ENCODE data around the gene ATAT1. TPM values are rescaled to one million over a fixed set of nuclear protein-coding genes. Genes with fewer than 3 reads are reported as not detected.

Gene ATAT1
- total and polyA plus RNA-seq, 2 of the 13 experiments (the other 11 are each of a cell fraction or from before 2014, with no cell fraction given), result 9.2 to 23.6 TPM

GRCh38 chr6:30617565-30618269, 9.0 kb upstream of the ATAT1 start, which contains the start of gene MRPS18B (continued):
- no peak for TF ChIP-seq ZNF563 (CRISPR knock-in tag; IDR thresholded peaks at IDR 0.05)
- TF ChIP-seq CBX2 (IDR thresholded peaks at IDR 0.05; ENCODE audit: low read depth, low read length), result no peak
- no peak for TF ChIP-seq CBX2 (CRISPR knock-in tag; IDR thresholded peaks at IDR 0.05; ENCODE audit: low read depth)
- TF ChIP-seq HNRNPK (IDR thresholded peaks at IDR 0.05; ENCODE audit: low read depth, low read length, poor library complexity, severe bottlenecking), result no peak
- peak; percentile 88; the same call in 1 of the 2 replicates for TF ChIP-seq TP53 (CRISPR knock-in tag; conservative IDR thresholded peaks at IDR 0.05)
- peak; percentile 71; the same call in 1 of the 2 replicates for TF ChIP-seq SAFB2 (CRISPR knock-in tag; IDR thresholded peaks at IDR 0.05; ENCODE audit: borderline replicate concordance, low read depth)
- peak; percentile 97 for TF ChIP-seq BRD4 (CRISPR knock-in tag; IDR thresholded peaks at IDR 0.05)
- peak; percentile 83 for TF ChIP-seq ELF1 (CRISPR knock-in tag; IDR thresholded peaks at IDR 0.05)
- TF ChIP-seq HMGXB3 (CRISPR knock-in tag; IDR thresholded peaks at IDR 0.05; ENCODE audit: borderline replicate concordance), result no peak
- TF ChIP-seq KMT2A (CRISPR knock-in tag; IDR thresholded peaks at IDR 0.05), result peak; percentile 64; the same call in 1 of the 2 replicates
- no peak for TF ChIP-seq TCF12 (IDR thresholded peaks at IDR 0.05)
- TF ChIP-seq TCF12 (CRISPR knock-in tag; IDR thresholded peaks at IDR 0.05), result 0 out of 2 replicates have a peak, but pooled peaks have one; percentile 18
- peak; percentile 96 for TF ChIP-seq GMEB1 (CRISPR knock-in tag; IDR thresholded peaks at IDR 0.05; ENCODE audit: borderline replicate concordance)
- no peak for TF ChIP-seq REL (CRISPR knock-in tag; conservative IDR thresholded peaks at IDR 0.05)
- TF ChIP-seq ZNF30 (CRISPR knock-in tag; IDR thresholded peaks at IDR 0.05), result no peak
- TF ChIP-seq ZNF441 (CRISPR knock-in tag; IDR thresholded peaks at IDR 0.05; ENCODE audit: borderline replicate concordance), result 0 out of 2 replicates have a peak, but pooled peaks have one; percentile 59
- TF ChIP-seq ZNF781 (CRISPR knock-in tag; IDR thresholded peaks at IDR 0.05; ENCODE audit: borderline replicate concordance, not compliant biosample characterization), result peak; percentile 84
- peak; percentile 57 for TF ChIP-seq KDM3A (CRISPR knock-in tag; IDR thresholded peaks at IDR 0.05; ENCODE audit: low read depth)
- TF ChIP-seq ZBTB10 (CRISPR knock-in tag; IDR thresholded peaks at IDR 0.05; ENCODE audit: borderline replicate concordance), result no peak
- TF ChIP-seq ATF5 (CRISPR knock-in tag; IDR thresholded peaks at IDR 0.05; ENCODE audit: low read depth), result no peak
